ENCODE data around the gene MPRIP.

The MPRIP gene

DNA sequence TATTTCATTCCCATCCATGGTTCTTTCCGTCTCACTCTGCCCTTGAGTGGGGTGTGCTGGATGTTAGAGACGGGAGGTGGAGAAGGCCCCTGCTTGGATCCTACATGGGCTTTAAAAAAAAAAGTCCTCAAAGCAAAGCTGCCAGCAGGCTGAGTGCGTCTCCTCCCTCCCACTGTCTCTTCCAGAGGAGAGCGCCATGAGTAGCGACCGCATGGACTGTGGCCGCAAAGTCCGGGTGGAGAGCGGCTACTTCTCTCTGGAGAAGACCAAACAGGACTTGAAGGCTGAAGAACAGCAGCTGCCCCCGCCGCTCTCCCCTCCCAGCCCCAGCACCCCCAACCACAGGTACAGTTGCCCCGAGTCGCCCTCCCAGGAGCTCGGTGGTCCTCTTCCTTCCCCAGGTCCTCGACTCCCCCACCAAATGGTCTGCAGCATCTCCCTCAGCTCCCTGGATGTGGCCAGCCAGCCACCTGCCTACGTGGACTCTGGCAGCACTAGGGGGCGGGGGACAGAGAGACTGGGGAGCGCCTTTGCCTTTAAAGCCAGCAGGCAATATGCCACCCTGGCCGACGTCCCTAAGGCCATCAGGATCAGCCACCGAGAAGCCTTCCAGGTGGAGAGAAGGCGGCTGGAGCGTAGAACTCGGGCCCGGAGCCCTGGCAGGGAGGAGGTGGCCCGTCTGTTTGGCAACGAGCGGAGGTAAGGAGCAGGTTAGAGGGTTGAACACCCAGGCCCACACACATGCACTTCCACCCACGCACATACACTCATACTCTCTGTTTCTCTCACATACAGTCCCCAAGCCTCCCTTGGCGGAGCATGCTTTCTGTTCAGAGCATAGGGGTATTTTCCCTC is 95.7 kb downstream of the MPRIP start:
- TF ChIP-seq, protein P1, sequence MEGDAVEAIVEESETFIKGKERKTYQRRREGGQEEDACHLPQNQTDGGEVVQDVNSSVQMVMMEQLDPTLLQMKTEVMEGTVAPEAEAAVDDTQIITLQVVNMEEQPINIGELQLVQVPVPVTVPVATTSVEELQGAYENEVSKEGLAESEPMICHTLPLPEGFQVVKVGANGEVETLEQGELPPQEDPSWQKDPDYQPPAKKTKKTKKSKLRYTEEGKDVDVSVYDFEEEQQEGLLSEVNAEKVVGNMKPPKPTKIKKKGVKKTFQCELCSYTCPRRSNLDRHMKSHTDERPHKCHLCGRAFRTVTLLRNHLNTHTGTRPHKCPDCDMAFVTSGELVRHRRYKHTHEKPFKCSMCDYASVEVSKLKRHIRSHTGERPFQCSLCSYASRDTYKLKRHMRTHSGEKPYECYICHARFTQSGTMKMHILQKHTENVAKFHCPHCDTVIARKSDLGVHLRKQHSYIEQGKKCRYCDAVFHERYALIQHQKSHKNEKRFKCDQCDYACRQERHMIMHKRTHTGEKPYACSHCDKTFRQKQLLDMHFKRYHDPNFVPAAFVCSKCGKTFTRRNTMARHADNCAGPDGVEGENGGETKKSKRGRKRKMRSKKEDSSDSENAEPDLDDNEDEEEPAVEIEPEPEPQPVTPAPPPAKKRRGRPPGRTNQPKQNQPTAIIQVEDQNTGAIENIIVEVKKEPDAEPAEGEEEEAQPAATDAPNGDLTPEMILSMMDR (IDR thresholded peaks at IDR 0.05; ENCODE audit: borderline replicate concordance, insufficient read depth, low read depth, low read length), result no peak
- no peak overlapping the region for H3K4me3 ChIP-seq (ENCODE audit: low read depth, low read length)

DNA sequence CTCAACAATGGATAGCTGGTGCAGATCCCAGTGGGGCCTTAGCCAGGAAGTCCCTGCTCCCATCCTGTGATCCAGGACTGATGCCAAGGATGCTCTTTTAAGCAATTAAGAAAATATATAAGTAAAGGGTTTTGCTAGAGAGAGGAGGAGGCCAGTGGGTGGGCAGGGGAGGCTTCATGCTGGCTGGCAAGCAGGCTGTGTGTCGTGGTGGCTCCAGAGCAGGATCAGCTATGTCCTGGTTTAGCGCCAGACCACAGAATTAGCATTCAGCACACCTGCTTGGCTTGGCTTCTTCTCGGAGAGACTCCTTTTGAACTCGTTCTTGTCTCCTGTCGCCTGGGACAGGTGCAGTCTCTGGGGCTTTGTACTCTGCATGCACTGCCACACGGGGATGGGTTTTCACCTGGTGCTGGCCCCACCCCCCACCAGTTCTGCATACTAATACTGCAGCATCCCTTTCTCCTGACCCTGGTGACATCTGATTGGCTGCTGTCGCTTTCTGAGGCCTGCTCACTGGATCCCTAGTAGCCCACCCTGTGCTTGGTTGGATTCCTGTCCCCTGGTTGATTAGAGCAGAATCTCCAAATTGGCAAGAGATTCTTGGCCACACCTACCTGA is 97.8 kb downstream of the MPRIP start:
- H3K4me3 ChIP-seq (ENCODE audit: low read depth, low read length), result no peak overlapping the region
- TF ChIP-seq, protein P1 (IDR thresholded peaks at IDR 0.05; ENCODE audit: borderline replicate concordance, insufficient read depth, low read depth, low read length), result no peak

DNA sequence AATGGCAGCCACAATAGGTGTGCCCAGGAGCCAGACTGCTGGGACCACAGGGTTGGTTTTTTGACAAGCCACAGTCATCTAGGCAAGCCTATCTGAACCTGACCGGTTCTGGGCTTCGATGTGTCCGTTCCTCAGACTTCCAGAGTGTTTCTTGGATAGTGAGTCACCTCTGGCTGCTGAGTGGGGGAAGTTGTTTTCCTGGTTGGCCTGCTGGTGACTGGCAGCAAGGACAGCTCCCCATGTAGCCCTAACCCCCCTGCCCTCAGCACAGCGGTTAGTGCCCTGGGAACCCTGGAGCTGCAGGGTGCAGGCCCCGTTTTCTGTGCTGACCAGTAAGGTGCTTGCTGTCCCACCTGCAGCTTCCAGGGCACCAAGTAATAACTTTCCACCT is 98.3 kb downstream of the MPRIP start:
- TF ChIP-seq, protein P1 (IDR thresholded peaks at IDR 0.05; ENCODE audit: borderline replicate concordance, insufficient read depth, low read depth, low read length), result no peak
- H3K4me3 ChIP-seq (ENCODE audit: low read depth, low read length), result no peak overlapping the region

DNA sequence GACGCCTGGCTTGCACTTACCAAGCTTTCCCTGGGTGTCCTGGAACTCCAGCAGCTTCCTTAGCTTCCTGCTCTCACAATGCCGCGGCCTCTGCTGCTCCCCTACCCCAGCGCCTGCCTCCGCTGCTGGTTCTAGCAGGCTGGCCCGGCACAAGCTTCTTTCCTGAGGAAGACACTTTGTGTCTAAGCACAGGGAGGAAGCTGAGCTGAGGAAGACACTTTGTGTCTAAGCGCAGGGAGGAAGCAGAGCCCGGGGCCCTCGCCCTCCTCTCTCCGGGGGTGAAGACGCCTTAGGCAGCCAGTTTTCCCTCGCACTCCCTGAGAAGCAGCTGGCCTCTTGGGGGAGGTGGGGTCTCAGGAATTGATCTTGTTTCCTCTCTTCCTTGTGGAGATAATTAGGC is 99.0 kb downstream of the MPRIP start:
- H3K4me3 ChIP-seq (ENCODE audit: low read depth, low read length), result no peak overlapping the region
- TF ChIP-seq, protein P1 (IDR thresholded peaks at IDR 0.05; ENCODE audit: borderline replicate concordance, insufficient read depth, low read depth, low read length), result no peak

DNA sequence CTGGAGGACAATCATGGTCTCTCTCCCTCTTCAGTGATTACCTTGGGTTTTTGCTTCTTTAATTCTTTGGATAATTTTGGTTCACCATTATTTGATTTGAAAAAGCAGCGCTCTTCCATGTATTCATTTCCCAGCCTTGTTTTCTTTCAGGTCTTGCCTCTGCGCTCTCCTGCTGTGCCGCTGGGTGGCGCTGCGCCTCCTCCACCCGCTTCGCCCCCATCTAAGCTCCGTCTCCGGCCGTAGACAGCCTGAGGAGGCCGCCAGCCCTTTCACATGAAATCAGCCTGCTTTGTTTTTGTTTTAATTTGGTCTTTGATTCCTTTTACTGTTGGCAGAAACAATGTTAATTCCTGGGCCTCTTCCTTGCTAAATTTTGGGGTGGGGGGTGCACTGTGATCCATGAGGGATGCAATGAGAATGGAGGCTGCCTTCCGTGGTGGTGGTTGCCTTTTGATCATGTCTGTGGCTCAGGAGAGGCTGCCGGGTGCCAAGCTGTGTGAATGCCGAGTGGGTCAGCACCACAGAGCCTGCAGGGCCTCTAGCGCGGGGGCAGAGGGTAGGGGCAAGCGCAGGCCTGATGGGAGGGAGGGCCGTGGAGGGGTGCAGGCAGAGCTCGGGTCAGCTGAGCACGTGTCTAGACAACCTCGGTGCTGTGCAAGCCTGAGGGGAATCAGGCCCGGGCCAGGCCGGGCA is 99.7 kb downstream of the MPRIP start:
- no peak overlapping the region for H3K4me3 ChIP-seq (ENCODE audit: low read depth, low read length)
- TF ChIP-seq, protein P1 (IDR thresholded peaks at IDR 0.05; ENCODE audit: borderline replicate concordance, insufficient read depth, low read depth, low read length), result peak; percentile 85

DNA sequence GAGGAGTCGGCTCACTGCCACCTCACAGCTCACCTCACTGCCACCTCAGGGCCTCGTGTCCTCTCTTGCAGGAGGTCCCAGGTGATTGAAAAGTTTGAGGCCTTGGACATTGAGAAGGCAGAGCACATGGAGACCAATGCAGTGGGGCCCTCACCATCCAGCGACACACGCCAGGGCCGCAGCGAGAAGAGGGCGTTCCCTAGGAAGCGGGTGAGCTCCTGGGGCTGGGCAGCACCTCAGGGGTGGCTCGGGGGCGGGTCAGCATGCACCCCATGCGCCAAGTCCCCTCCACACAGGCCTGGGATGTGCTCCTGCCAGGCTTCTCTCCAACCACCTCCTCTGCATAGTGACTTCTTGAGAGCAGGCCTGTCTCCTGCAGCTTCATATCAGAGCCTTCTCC is 100.3 kb downstream of the MPRIP start:
- no peak overlapping the region for H3K4me3 ChIP-seq (ENCODE audit: low read depth, low read length)
- TF ChIP-seq, protein P1 (IDR thresholded peaks at IDR 0.05; ENCODE audit: borderline replicate concordance, insufficient read depth, low read depth, low read length), result no peak
